Right ventricle myocardium inferior (tissue), 1 donor: Measurements from ENCODE around the gene RPN2. TPM values are rescaled to one million over a fixed set of nuclear protein-coding genes. Genes with fewer than 3 reads are reported as not detected.

Experiments
- ATAC-seq: fragments of 200-7000 bp; cut with Tn5 transposase; one replicate; pipeline ENCODE4 v1.9.1; 2020; ENCODE audit warnings: mild to moderate bottlenecking, moderate library complexity
- DNase-seq: peaks from one replicate; pipeline ENCODE4 v3.0.0; 2021; ENCODE audit errors: missing footprints
- intact Hi-C: fragments of 100-400 bp; cut with DNase I; formaldehyde crosslinking; loops from one replicate; pipeline ENCODE4 v1.11.0; 2022
- total RNA-seq: library from RNA; stranded (reverse); fragmentation: NEBNext Ultra II Directional; extraction: Animal tissue kit (Norgen Biotek cat#: 25700); gene quantifications from one replicate; pipeline ENCODE4 v1.2.1, GENCODE V29; 2021
- donor health status: DM: no; HTN: yes; CAD: no; lungs with severe emphysema.

Gene RPN2
- total RNA-seq, 1 donor from 2014 or later, result 100 TPM

- intact Hi-C loops, result no loop called here
- no peak for DNase-seq
Measured at GRCh38 chr20:37204056-37204455, 24.9 kb downstream of the RPN2 start.

DNA sequence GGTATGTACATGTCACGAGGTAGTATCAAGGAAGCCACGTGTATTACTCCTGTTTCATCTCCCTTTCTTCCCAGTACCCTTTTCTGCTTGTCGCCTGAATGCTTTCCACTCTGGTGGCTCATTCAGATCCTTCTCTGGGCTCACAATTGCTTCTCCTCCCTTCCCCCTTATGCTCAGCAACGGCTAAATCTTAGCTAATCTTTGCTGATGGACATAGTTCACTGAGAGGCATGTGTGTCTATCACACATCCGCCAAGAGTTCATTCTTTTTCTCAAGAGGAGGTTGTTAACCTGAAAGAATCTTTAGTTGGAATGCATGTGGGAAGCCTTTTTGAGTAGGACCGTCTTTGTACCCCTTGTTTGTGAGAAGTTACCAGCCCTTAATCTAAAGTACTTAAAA, 26.0 kb downstream of the RPN2 start:
- ATAC-seq (no peak), DNase-seq (no peak)
- intact Hi-C loops, result no loop called here

More at GRCh38 chr20:37204056-37204455, 24.9 kb downstream of the RPN2 start:
- no peak for ATAC-seq

DNA sequence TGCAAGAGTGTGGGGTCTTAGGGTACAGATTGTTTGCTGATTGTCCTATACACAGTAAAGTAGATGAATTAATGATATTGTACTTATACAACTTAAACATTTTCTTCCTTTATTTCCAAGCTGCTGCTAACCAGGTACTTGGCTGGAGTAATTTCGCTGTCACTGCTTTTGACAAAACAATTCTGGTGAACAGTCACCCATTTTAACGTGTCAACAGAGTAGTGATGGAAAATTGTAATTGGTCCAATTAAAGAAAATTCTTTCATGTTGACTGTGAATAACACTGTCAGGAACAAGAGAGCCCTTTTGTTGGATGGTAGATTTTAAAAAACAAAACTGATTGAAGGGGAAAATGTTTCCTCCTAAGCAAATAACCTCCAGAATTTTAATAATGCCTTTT, 26.7 kb downstream of the RPN2 start:
- no peak for ATAC-seq
- intact Hi-C loops, result no loop called here
- no peak for DNase-seq

- intact Hi-C loops, result no loop called here
- DNase-seq, result no peak
- no peak for ATAC-seq
Measured at GRCh38 chr20:37207171-37207570, 28.0 kb downstream of the RPN2 start.

DNA sequence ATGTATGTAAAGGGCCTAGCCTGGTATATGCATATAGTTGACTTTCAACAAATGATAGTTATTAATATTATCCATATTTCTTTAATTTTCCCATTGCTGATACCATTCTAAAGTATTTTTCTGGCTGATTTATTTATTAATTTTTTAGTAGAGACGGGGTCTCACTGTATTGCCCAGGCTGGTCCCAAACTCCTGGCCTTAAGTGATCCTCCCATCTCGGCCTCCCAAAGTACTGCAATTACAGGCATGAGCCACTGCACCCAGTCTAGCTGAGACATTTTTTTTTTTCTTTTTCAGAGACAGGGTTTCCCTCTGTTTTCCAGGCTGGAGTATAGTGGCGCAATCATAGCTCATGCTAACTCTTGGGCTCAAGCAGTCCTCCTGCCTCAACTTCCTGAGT, 30.1 kb downstream of the RPN2 start:
- DNase-seq (no peak), ATAC-seq (no peak)
- intact Hi-C loops, result no loop called here

GRCh38 chr20:37209661-37210314, 30.7 kb downstream of the RPN2 start:
- DNase-seq (no peak), ATAC-seq (no peak)
- intact Hi-C loops, result no loop called here

DNA sequence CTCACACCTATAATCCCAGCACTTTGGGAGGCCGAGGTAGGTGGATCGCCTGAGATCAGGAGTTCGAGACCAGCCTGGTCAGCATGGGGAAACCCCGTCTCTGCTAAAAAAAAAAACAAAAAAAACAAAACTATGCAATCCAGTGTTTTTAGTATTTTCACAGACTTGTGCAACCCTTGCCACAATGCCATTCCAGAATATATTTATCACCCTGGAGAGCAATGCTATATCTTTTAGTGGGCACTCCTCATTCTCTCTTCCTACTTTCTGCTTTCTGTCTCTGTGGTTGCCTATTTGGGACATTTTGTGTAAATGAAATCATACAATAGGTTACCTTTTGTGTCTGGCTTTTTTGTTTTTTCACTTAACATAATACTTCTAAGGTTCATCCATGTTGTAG, 39.3 kb downstream of the RPN2 start:
- DNase-seq, result no peak
- intact Hi-C loops, result no loop called here
- no peak for ATAC-seq

DNA sequence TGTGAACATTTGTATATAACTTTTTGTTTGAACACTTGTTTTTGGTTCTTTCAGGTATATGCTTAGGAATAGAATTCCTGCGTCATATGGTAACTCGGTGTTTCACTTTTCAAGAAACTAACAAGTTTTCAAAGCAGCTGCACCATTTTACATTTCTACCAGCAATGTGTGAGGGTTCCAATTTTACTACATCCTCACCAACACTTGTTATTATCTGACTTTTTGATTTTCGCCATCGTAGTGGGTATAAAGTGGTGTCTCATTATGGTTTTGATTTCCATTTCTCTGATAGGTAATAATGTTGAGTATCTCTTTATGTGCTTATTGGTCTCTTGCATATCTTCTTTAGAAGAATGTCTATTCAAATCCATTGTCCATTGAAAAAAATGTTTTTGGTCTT, 39.8 kb downstream of the RPN2 start:
- intact Hi-C loops, result no loop called here
- ATAC-seq, result no peak

DNA sequence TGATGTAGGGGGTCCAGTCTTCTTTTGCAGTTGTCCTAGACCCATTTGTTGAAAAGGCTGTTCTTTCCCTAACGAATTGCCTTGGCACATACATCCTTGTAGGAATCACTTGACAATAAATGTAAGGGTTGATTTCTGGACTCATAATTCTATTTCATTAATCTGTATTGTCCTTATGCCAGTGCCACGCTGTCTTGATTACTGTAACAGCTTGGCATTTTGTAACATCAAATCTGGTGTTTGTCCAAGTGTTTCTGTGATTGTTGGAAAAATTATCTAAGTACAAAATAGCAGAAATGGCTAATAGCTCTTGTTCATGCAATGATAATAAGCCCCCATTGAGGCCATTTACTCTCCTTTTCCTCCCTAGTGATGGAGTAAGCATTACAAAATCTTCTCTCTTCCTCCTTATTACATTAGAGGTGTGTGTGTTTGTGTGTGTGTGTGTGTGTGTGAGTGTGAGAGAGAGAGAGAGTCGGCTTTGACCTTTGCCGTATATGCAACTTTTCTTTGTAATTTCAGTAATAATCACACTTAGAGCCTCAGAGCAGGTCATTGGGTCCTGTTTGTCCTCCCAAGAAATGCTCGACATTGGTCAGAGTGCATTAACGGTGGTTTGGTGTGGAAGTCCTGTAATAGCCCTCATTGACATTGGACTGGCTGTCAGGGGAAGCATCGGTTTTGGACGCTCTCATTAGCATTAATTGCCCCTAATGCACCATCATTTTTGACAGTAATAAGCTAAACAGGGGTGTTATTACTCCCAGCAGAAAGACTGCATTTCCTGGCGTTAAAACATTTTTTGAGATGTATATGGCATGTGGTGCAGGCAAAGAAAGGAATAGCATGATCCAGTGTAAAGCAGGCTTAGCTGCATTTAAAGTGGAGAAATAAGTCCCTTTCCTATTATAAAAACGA, 40.9 kb downstream of the RPN2 start:
- intact Hi-C loops, result no loop called here
- ATAC-seq, result no peak
- DNase-seq, result no peak

More for the DNA sequence above, 39.8 kb downstream of the RPN2 start:
- no peak for DNase-seq

- DNase-seq (no peak), ATAC-seq (no peak)
- intact Hi-C loops, result no loop called here
Measured at GRCh38 chr20:37220731-37221130, 41.6 kb downstream of the RPN2 start.

DNA sequence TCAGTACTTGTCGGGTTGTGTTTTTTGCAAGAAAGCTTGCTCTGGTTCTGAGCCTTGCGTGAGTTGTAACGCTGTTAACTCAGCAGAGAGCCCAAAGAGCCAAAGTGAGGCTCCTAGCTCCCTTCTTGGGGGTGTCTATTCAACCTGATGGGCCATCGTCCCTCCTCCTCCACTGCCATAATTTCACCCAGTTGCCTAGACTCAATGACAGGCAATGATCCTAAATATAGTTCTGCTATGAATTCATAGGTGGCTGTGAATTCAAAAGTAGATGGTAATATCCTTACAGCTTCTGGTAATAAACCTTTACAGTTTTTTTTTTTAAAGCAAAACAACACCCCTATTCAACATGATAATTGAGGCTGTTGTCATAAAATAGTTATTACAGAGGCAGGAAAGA, 43.0 kb downstream of the RPN2 start:
- DNase-seq (no peak), ATAC-seq (no peak)
- intact Hi-C loops, result no loop called here

GRCh38 chr20:37223053-37223452, 43.9 kb downstream of the RPN2 start:
- no peak for DNase-seq
- intact Hi-C loops, result no loop called here
- ATAC-seq, result peak; percentile 13

DNA sequence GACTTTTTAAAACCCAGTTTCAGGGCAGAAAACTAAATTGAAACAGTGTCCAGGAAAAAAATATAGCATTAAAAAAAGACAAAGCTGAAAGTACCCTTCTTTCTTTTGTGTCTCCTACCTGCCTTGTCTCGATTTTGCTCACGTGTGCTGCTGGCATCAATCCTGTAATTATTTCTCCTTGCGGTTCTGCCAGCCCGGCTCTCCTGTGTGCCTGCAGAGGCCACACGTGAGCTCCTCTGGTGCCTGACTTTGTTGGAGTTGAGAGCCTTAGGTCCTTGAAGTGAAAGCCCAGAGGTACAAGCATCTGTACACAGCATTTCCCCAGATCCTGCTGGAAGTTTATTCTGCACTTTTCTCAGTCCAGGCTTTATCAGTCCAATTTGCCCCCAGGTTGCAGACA, 46.0 kb downstream of the RPN2 start:
- intact Hi-C loops, result no loop called here
- no peak for ATAC-seq

DNA sequence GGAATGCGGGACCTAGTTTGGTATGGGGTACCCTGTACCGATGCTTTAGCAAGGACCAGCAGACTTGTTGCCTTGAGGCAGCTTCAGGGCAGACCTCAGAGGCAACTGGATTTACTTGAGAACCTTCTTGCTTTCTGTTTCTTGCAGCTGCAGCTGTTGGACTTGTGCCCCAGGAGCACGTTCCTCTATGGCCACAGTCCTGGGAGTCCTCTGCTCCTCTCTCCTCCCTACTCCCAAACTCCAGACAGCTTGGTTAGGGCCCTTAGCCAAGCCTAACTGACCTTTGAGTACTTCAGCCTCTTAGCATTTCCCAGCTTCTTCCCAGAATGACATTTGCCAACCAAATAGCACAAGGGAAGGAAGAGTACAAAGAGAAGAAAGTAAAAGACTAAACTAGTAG, 47.8 kb downstream of the RPN2 start:
- ATAC-seq, result peak; percentile 79
- intact Hi-C loops, result no loop called here
- DNase-seq, result peak; percentile 77

More for the DNA sequence above, 46.0 kb downstream of the RPN2 start:
- no peak for DNase-seq

- intact Hi-C loops, result no loop called here
- ATAC-seq, result peak; percentile 38
- DNase-seq, result no peak
Measured at GRCh38 chr20:37228082-37228481, 49.0 kb downstream of the RPN2 start.

GRCh38 chr20:37228656-37229055, 49.5 kb downstream of the RPN2 start:
- intact Hi-C loops, result no loop called here
- ATAC-seq (peak; percentile 74), DNase-seq (no peak)

DNA sequence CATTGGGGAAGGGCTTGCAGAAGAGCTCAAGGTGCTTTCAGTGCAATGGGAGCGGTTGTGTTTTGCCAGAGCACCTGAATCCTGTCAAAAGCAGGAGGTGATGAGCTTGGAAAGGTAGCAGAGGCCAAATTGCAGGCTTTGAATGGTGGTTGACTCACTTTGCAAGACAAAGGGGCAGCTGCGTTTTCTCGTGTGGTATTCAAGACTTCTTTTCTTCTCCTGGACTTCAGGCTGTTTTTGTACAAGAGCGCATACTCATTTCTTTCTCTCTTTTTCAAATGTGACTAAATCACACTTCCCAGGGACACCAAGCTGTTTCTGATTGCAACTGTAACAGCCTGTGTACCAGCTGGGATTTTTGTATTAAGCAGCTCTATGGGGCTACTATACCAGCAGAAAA, 50.2 kb downstream of the RPN2 start:
- intact Hi-C loops, result no loop called here
- no peak for ATAC-seq
- DNase-seq, result no peak

GRCh38 chr20:37230200-37230599, 51.1 kb downstream of the RPN2 start:
- ATAC-seq (no peak), DNase-seq (no peak)
- intact Hi-C loops, result no loop called here

DNA sequence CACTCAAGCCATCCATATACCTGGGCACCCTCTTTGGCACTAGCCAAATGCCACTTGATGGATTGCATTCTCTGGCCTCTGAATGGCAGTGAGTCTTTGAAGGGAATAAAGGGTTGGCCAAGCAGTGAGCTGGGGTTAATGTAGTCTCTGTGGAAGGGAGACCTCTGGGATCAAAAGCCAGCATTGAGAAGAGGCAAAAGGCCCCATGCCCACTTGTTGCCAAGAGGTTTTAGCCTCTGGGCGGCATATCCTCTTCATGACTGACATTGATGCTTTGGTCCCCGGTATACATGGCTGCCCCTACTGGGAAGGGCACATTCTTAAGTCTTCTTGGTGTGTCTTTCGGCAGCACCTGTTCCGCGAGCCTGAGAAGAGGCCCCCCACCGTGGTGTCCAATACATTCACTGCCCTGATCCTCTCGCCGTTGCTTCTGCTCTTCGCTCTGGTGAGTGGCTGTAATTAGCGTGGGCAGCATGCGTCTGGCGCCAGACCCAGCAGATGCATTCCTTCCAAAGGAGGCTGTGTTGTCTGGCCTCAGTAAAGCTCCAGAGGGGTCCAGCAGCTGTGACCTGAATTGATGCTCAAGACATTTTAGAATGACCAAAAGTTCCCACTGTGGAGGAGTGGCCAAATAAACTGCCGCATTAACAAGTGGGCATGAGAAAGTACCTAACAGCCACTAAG, 53.0 kb downstream of the RPN2 start:
- intact Hi-C loops, result no loop called here
- ATAC-seq (no peak), DNase-seq (no peak)
